Stimulated activated effector memory CD8-positive, alpha-beta T cell treated with anti-CD3 and anti-CD28 coated beads, Interleukin-12 subunit alpha, Interleukin-12 subunit beta, amount 100 ng/mL, for 72 hours (primary cell): ENCODE data around the gene PKD1.

ENCODE experiments used
- ATAC-seq: fragments of 150-1000 bp; cut with Tn5 transposase; 2 replicates; pipeline ENCODE4 v1.10.0; 2021
- DNase-seq, 2 donors: peaks; one replicate each; pipeline ENCODE4 v3.0.0; 2021 to 2022; ENCODE audit warnings: low spot score in 2 of 2
- H3K27ac Mint-ChIP-seq: one replicate; pipeline ENCODE4 v1.8.0; 2022; ENCODE audit warnings: mild to moderate bottlenecking, mixed read lengths
- H3K36me3 Mint-ChIP-seq: one replicate; pipeline ENCODE4 v1.8.0; 2022; ENCODE audit warnings: mild to moderate bottlenecking, mixed read lengths
- H3K4me1 Mint-ChIP-seq: one replicate; pipeline ENCODE4 v1.8.0; 2022; ENCODE audit warnings: mixed read lengths
- H3K4me3 Mint-ChIP-seq: one replicate; pipeline ENCODE4 v1.8.0; 2022; ENCODE audit warnings: mild to moderate bottlenecking, mixed read lengths
- H3K9me3 Mint-ChIP-seq: one replicate; pipeline ENCODE4 v1.8.0; 2022; ENCODE audit warnings: mixed read lengths

Gene PKD1

DNA sequence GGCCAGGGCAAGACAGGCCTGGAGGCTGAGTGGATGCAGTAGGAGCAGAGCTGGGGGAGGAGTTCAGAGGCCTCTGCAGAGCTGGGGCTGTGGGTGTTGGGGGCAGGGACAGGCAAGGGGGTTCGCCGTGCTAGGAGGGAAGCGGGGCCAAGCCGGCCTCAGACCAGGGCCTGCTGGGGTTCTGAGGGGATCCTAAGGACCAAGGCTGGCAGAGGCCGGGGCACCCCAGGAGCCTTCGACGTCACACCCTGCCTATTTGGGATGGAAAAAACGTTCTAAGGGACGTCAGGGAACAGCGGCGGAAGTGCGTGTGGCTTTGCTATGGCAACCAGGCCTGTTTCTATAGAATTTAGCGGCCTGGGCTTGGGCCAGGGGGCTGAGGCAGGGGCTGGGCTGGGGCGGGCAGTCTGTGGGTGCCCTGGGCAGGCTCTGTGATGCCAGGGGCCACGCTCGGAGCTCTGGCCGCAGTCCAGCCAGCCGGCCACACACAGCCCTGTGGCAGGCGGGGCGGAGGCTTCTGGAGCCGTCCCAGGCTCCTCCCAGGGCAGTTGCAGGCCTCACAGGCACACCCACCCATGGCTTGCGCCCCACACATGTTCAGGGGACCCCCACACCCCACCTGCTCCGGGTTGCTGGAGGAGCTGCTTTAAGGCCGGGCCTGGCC, 23.6 kb upstream of the PKD1 start:
- Mint-ChIP-seq H3K9me3 (no peaks in the 10 kb centered on the region), H3K4me1 (peaks cover 38% of the 10 kb centered on the region), H3K4me3 (no peak overlapping the region), H3K36me3 (peaks cover 34% of the 10 kb centered on the region), H3K27ac (peak overlapping the region; percentile 76)
- ATAC-seq = no peak
- DNase-seq = no peak

DNA sequence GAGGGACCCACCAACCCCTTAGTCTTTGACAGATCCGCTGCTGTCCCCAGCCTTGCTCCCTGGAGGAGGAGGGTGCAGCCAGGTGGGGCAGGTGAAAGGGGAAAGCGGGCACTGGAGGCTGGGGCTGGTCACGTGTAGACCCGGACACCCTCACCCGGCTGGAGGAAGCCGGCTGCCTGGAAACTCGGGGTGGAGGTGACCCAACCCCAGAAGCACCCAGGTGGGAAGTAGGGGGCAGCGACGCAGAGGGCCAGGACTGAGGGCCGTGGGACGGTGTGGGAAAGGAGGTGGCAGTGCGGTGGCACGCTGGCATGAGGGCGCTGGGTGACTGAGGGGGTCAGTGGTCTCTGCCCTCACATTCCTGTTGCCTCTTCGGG, 22.6 kb upstream of the PKD1 start:
- H3K4me3 Mint-ChIP-seq = peak overlapping the region; percentile 97
- no peaks in the 10 kb centered on the region for H3K9me3 Mint-ChIP-seq
- DNase-seq = no peak
- peaks cover 38% of the 10 kb centered on the region for H3K4me1 Mint-ChIP-seq
- H3K27ac Mint-ChIP-seq = peak overlapping the region; percentile 92
- no peak for ATAC-seq
- H3K36me3 Mint-ChIP-seq = peaks cover 45% of the 10 kb centered on the region

DNA sequence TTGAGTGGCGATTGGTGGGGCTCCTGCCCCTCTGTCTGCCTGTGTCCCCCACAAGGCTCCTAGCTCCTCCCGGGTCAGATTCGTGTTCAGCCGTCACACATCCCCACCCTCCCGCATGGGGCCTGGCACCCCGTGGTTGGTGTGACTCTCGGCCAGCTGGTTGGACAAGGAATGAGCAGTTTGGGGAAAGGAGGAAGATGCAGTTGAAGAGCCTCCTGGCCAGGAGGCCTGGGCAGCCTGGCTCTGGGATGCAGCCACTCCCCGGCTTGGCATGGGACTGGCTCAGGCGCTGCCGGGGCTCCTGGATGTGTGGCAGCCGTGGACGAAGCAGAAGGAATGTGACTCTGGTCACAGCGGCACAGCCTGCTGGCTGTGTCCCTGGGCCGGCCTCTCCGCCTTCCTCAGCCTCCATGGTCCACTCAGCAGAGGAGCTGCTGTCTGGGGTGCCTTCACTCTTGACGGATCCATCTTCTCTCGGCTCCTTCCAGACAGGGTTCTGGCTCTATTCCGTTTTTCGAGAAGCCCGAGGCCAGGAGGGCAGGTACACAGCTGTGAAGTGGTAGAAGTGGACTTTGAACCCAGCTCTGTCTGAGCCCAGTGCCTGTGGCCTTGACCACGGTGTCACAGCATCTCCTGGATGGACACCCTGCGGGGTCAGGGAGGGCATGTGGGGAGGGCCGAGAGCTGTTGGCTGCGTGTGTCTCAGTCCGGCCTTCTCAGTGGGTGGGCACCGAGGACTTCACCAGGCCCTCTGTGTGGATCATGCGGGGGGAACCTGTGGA, 22.0 kb upstream of the PKD1 start:
- H3K27ac Mint-ChIP-seq = peak overlapping the region; percentile 92
- no peak for DNase-seq
- peak overlapping the region; percentile 97 for H3K4me3 Mint-ChIP-seq
- peaks cover 38% of the 10 kb centered on the region for H3K4me1 Mint-ChIP-seq
- ATAC-seq = no peak
- H3K9me3 Mint-ChIP-seq = no peaks in the 10 kb centered on the region
- H3K36me3 Mint-ChIP-seq = peaks cover 50% of the 10 kb centered on the region

DNA sequence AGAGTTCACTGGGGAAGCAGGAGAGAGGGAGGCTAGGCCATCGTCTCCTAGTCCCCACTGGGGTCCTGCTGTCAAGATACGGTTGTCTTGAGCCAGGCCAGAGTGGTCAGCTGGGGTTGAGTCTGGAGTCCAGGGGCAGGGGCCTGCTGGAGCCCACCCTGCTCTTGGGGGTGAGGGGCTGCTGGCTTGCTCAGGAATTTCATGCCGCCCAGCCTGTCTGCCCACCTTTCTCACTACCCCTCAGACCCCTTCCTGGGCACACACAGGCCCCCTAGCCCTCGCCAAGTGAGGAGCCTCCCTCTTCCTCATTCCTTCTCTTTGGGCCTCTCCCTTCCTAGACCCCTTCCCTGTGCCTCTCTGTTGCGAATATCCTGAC, 21.1 kb upstream of the PKD1 start:
- Mint-ChIP-seq H3K27ac (peak overlapping the region; percentile 92), H3K36me3 (peaks cover 59% of the 10 kb centered on the region), H3K4me3 (peak overlapping the region; percentile 97), H3K9me3 (no peaks in the 10 kb centered on the region), H3K4me1 (peaks cover 34% of the 10 kb centered on the region)
- no peak for ATAC-seq
- DNase-seq = no peak

DNA sequence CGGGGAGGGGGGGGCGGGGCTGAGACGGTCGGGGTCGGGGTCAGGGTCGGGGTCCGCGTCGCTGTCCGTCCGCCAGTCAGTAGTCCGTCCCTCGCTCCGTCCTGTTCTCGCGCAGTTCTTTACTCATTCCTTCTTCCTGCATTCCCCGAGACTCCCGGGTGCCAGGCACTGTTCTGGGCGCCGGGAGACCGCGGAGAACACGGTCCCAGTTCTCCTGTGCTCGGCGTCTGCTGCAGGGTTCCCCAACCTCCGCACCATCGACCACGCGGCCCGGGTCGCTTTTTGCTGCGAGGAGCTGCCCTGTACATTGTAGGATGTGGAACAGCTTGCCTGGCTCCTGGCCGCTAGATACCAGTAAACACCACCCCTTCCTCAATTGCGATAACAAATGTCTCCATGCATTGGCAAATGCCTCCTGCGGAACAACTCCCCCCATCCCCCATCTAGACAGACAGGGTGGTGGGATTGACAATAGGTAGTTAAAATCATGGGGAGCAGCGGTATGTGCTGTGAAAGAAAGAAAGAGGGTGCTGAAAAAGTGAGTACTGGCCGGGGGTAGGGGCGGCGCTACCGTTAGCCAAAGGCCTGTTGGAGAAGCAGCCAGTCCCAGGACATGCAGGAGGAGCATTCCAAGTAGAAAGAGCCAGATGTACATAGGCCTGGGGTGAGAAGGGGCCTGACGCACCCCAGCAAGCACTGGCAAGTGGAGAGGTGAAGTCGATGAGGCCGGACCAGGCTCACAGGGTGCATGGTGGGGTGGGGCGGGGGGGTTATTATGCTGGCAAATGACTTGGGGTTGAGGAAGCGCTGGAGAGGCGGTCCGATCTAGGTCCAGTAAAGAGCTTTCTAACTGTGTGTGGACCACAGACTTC, 20.5 kb upstream of the PKD1 start:
- H3K4me1 Mint-ChIP-seq = peaks cover 37% of the 10 kb centered on the region
- H3K9me3 Mint-ChIP-seq = no peaks in the 10 kb centered on the region
- peak overlapping the region; percentile 92 for H3K27ac Mint-ChIP-seq
- no peak for DNase-seq
- peak overlapping the region; percentile 97 for H3K4me3 Mint-ChIP-seq
- H3K36me3 Mint-ChIP-seq = peaks cover 65% of the 10 kb centered on the region
- no peak for ATAC-seq

DNA sequence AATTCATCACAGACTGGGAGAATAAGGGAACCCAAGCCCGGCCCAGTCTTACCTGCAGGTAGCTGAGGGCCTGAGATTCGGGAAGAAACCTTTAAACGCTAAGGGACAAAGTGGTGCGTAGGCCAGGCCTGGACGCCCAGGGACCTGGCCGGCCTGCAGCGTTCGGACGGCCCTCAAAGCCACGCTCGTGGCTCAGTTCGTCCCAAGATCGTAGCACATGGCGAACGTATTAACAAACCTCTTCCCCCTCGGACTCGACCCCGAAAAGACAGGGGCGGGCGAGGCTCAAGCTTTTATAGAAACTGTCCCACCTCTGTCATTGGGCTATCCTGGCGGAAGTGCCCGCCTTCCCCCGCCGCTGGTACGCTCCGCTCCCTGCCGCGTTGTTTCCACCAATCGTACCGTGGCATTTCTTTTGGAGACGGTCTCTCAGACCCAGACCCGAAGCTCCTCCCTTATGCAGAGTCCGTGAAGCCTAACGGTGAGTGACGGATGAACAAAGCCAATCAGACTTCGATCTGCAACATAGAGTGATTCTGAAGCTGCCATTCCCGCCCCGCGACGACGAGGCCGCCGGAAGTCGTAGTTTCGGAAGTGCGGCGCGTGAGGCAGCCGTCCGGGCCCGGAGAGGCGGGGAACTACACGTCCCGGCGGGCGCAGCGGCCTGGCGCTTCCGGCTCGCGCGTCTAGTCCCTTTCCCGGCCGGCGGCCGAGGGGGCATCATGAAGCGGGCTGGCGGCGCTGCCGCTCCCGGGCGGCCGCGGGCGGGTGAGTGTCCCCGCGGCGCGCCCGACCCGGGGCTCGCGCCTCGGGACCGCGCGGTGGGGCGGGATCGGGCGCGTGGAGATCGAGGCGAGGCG, 19.6 kb upstream of the PKD1 start, which contains the start of gene TRAF7:
Gene TRAF7 (plus strand): TSS at position 692 of the 860 bp plus-strand sequence. CDS start 8,139 bp downstream, outside the sequence.
- ATAC-seq = peak; percentile 94
- H3K9me3 Mint-ChIP-seq = no peaks in the 10 kb centered on the region
- H3K4me3 Mint-ChIP-seq = peak within 1 kb of the TSS; percentile 97
- H3K27ac Mint-ChIP-seq = peak within 1 kb of the TSS; percentile 92
- peaks cover 74% of the 10 kb centered on the region for H3K36me3 Mint-ChIP-seq
- peaks cover 42% of the 10 kb centered on the region for H3K4me1 Mint-ChIP-seq
- peak; percentile 89 to 98 for DNase-seq

DNA sequence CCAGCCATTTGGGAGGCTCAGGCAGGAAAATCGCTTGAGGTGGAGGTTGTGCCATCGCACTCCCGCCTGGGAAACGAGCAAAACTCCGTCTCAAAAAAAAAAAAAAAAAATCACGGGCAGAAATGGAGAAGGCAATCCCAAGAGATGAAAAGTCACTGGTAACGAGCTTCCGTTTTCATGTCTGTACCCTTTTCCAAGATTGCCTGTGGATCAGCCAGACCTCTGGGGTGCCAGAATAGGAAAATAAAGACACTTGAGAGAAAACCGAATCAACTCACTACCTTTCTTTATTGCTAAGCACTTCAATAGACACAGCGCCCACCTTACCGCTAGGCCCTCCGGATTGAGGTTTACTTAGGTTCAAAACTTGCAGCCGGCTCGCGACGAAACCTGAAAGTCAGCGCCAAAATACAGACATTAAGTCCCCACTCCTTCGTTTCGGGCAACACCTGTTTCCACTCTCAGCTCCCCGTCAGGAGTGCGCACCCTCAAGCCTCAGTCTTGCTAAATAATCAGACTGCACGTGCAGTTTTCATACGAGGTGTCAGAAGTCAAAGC, 18.9 kb upstream of the PKD1 start:
- peak overlapping the region; percentile 97 for H3K4me3 Mint-ChIP-seq
- H3K9me3 Mint-ChIP-seq = no peaks in the 10 kb centered on the region
- ATAC-seq = no peak
- peaks cover 49% of the 10 kb centered on the region for H3K4me1 Mint-ChIP-seq
- peaks cover 80% of the 10 kb centered on the region for H3K36me3 Mint-ChIP-seq
- H3K27ac Mint-ChIP-seq = peak overlapping the region; percentile 92
- no peak for DNase-seq

DNA sequence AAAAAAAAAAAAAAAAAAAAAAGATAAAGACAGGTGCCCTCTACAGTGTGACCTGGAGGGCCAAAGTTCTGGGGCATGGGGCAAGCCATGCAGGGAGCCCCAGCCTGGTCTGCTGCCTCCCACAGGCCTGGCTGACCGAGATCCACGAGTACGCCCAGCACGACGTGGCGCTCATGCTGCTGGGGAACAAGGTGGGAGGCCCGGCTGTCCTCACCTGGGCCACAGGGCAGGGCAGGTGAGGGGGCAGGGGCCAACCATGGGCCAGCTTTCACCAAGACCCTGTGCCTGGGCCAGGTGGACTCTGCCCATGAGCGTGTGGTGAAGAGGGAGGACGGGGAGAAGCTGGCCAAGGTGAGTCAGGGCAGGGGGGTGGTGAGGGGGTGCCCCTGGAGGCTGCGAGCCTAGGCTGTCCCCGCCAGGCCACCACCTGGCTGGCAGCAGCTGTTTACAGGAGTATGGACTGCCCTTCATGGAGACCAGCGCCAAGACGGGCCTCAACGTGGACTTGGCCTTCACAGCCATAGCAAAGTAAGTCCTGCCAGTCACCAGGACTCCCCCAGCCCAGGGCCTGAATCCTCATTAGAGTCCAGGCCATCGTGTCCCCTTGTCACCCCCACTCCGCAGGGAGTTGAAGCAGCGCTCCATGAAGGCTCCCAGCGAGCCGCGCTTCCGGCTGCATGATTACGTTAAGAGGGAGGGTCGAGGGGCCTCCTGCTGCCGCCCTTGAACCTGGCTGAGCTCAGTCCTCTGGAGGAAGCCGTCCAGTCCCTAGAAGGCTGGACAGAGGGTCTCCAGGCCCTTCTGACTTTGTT, 17.2 kb upstream of the PKD1 start:
- H3K27ac Mint-ChIP-seq = peak overlapping the region; percentile 92
- H3K4me3 Mint-ChIP-seq = peak overlapping the region; percentile 97
- H3K36me3 Mint-ChIP-seq = peaks cover 75% of the 10 kb centered on the region
- peaks cover 42% of the 10 kb centered on the region for H3K4me1 Mint-ChIP-seq
- ATAC-seq = no peak
- DNase-seq = no peak
- H3K9me3 Mint-ChIP-seq = no peaks in the 10 kb centered on the region

DNA sequence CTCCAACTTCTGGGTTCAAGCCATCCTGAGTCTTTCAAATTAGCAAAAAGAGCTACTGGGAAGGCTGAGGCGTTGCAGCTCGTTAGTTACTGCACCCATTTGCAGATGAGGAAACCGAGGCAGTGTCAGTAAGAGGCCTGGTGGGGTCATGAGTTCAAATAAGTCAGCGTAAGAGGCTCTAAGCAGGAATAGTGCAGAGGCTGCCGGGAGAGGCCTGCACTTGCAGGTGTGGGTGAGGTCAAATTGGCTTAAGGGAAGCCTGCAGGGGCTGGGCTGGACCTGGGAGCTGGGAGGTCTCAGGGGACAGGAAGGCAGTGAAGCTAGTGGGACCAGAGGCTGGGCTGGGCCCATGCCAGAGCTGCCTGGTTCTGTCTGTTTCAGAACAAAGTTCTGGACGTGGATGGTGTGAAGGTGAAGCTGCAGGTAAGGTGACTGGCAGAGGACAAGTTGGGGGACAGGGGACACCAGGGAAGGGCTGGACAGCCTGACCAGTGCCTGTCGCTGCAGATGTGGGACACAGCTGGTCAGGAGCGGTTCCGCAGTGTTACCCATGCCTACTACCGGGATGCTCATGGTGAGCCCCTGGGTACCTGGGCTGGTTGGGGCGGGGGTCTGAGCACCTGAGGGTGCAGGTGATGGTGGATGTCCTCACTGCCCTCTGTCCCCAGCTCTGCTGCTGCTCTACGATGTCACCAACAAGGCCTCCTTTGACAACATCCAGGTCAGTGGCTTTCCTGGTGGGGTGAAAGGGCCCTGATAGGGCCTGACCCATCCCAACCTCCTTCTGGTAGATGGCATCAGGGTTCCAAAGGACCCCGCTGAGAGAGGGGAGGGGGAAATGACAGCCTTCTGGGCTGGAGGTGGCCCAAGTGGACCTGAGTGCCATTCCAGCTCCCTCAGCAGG, 15.7 kb upstream of the PKD1 start:
- ATAC-seq = no peak
- H3K9me3 Mint-ChIP-seq = no peaks in the 10 kb centered on the region
- peak overlapping the region; percentile 97 for H3K4me3 Mint-ChIP-seq
- peak overlapping the region; percentile 60 for H3K27ac Mint-ChIP-seq
- peaks cover 67% of the 10 kb centered on the region for H3K36me3 Mint-ChIP-seq
- no peak for DNase-seq
- peaks cover 27% of the 10 kb centered on the region for H3K4me1 Mint-ChIP-seq

DNA sequence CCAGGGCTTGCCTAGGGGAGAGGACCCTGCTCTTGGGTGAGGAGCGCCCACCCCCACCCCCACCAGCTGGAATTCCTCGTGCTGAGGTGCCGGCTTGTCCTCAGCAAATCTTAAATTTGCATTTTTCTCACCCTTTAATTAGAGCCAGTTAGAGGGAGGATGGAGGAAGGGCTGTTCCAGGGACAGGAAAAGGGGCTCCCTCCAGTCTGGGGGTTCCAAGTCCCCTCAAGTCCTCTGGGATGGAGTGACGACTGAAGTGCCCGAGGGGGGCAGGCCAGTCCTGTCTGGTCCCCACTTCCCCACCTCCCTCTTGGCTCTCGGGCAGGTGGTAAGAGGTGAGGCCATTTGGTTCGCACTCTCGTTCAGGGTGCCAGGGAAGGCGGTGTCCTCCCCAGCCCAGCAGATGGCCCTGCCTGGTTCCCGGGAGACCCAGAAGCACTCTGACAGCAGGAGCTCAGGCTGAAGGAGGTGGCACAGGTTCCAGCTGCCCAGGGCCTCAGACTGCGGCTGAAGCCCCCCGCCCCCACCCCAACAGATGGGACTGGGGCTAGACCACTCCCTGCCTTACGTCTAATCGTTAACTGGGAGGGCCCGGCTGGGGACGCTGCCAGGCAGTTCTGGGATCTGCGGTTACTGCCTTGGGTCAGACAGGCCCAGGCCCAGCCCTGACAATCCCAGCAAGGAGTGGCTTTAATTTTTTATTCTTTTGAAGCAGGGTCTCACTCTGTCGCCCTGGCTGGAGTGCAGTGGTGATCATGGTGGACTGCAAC, 14.9 kb upstream of the PKD1 start:
- H3K9me3 Mint-ChIP-seq = no peaks in the 10 kb centered on the region
- H3K4me3 Mint-ChIP-seq = peak overlapping the region; percentile 97
- peak overlapping the region; percentile 60 for H3K27ac Mint-ChIP-seq
- peaks cover 22% of the 10 kb centered on the region for H3K4me1 Mint-ChIP-seq
- no peak for DNase-seq
- ATAC-seq = no peak
- H3K36me3 Mint-ChIP-seq = peaks cover 58% of the 10 kb centered on the region

DNA sequence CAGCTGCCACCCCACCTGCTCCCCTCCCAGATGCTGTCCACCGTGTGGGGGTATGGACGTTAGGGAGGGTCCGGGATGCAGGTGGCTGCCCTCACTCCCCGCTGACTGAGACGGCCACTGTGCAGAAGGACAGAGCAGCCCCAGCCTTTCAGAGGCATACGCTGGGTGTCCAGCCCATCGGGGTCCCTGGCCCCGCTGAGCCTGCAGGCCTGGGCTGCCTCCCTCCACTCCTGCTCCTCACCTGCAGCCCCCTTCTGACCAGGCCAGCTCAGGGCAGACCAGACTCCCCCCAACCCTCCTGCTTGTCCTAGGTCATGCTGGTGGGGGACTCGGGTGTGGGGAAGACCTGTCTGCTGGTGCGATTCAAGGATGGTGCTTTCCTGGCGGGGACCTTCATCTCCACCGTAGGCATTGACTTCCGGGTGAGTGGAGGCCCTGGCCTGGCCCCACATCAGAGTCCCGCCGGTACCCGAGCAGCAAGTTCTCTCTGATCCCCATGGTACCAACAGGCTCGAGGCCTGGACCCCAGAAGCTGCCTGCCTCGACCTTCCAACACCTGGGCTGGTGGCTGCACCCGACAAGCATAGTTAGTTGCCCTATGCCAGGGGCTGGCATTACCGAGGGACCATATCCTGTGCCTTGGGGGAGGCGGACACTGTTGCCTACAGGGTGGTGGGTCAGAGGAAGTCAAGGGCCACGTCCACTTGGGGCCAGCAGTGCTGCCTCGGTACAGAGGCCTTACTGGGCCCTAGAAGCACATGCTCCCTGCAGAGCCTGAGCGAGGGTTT, 14.1 kb upstream of the PKD1 start:
- peaks cover 22% of the 10 kb centered on the region for H3K4me1 Mint-ChIP-seq
- ATAC-seq (no peak), DNase-seq (no peak)
- no peak overlapping the region for H3K27ac Mint-ChIP-seq
- peak overlapping the region; percentile 55 for H3K4me3 Mint-ChIP-seq
- no peaks in the 10 kb centered on the region for H3K9me3 Mint-ChIP-seq
- H3K36me3 Mint-ChIP-seq = peaks cover 51% of the 10 kb centered on the region
